AG10803 (cell line): ENCODE results near the gene CCSAP.
"Not testable (repeated sequence)": the region's sequence is repeated elsewhere in the genome, so short reads cannot be mapped to it uniquely, and the experiment has no call there.

Experiments
- DNase-seq: peaks from one replicate; pipeline ENCODE4 v3.0.0; 2010; ENCODE audit warnings: low read depth
- H3K4me3 ChIP-seq: 2 replicates; pipeline ENCODE4 v1.5.1; 2011; ENCODE audit warnings: mild to moderate bottlenecking, low read length, control low read depth
- TF ChIP-seq, protein P1 (sequence below): conservative IDR thresholded peaks from 2 replicates; pipeline ENCODE4 v1.5.1; 2011; ENCODE audit warnings: mild to moderate bottlenecking, low read length, control low read depth, inconsistent platforms

The CCSAP gene

DNA sequence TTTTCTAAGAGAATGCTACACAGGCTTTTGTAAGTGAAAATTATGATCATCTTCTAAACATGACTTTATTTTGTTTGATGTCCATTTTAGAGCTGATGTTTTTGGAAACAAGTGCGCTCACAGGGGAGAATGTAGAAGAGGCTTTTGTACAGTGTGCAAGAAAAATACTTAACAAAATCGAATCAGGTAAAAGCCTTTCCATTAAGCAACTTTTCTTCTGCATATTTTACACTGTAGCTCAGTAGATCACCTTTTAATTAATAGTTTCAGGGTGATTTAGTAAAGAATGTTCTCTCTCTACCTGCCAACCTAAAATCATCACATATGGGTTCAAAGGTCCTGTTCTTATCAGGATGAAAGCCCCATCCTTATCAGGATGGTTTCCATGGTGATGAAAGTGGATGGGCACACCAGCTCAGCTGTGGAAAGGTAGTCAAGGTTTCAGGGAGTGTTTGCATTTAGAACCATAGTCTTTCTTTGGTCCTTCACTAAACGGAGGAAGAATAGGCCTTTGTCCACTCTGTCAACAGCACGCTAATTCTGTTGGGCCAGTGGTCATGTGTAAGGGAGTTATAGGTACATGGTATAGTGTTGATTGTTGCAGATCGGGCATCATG lies 43.9 kb downstream of the CCSAP start:
- H3K4me3 ChIP-seq = no peak overlapping the region
- DNase-seq = no peak
- TF ChIP-seq, protein P1, sequence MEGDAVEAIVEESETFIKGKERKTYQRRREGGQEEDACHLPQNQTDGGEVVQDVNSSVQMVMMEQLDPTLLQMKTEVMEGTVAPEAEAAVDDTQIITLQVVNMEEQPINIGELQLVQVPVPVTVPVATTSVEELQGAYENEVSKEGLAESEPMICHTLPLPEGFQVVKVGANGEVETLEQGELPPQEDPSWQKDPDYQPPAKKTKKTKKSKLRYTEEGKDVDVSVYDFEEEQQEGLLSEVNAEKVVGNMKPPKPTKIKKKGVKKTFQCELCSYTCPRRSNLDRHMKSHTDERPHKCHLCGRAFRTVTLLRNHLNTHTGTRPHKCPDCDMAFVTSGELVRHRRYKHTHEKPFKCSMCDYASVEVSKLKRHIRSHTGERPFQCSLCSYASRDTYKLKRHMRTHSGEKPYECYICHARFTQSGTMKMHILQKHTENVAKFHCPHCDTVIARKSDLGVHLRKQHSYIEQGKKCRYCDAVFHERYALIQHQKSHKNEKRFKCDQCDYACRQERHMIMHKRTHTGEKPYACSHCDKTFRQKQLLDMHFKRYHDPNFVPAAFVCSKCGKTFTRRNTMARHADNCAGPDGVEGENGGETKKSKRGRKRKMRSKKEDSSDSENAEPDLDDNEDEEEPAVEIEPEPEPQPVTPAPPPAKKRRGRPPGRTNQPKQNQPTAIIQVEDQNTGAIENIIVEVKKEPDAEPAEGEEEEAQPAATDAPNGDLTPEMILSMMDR = no peak

DNA sequence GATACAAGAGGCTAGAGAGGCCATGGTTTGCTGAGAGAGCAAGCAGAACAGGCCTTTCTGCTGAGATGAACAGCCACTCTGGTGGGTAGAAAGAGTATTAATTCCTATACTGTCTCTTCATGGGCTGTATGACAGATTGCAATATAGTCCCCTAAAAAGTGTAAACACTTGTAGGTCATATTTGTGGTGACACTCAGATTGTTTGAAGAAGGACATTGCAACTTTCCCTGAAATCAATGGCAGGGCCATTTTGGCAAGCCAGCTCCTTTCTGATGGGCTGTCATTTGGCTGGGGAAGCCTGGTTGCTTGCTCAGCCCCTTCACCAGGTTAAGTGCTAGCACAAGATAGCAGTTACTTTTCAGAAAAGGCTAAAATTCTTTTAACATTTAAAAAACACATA lies 44.4 kb downstream of the CCSAP start:
- H3K4me3 ChIP-seq = no peak overlapping the region
- TF ChIP-seq, protein P1 = no peak
- no peak for DNase-seq

DNA sequence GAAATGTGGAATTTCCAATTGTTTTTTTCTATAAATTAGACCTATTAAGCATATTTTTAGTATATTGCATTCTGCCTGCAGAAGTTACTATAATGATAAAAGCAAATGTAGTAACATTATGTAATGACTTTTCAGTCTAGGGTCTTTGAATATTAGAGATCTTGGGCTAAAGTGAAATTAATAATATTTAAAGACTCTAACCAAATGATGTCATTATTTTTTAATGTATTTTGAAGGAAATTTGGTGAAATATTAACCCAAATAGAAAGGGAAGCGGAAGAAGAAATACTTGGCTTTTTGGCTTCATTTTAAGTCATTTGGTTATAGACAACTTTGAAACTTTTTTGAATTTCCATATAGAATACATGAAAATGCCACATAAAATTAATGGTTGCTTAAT lies 45.1 kb downstream of the CCSAP start:
- TF ChIP-seq, protein P1 = no peak
- no peak overlapping the region for H3K4me3 ChIP-seq
- DNase-seq = no peak

DNA sequence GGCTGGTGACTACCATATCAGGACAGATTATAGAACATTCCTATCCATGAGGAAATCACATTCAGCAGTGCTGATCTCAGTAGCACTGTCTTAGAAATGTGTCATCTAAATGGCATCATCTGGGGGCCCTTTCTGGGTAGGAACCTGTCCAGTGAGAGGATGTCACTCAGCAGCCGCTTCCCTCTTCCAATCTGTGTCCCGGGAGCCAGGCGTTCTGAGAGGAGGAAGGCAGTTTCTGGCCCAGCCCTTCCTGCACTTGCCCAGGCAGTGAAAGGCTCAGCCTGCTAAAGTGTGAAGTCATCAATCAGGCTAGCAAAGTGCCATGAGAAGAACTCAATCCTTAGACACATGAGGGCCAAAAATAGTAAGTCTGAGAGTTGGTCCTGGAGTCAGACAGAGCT lies 46.3 kb downstream of the CCSAP start:
- H3K4me3 ChIP-seq = no peak overlapping the region
- DNase-seq = peak; percentile 89
- TF ChIP-seq, protein P1 = no peak

DNA sequence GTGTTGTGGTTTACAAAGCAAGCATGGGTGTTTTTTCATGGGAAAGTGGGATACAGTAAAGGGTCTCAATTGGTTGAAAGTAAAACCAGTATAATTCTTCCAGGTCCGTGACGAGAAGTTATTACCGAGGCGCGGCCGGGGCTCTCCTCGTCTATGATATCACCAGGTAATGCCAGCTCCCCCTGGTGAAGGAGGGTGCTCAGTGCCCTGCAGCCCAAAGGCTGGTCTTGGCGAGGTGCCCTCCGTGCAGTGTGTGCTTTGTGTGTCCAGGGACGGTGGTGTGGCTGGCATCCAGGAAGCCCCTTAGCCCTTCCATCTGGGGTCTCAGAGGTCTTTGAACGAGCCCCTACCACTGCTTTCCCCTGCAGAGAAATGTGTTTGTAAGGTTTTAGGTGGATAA lies 47.1 kb downstream of the CCSAP start:
- no peak for DNase-seq
- TF ChIP-seq, protein P1 = no peak
- H3K4me3 ChIP-seq = no peak overlapping the region

DNA sequence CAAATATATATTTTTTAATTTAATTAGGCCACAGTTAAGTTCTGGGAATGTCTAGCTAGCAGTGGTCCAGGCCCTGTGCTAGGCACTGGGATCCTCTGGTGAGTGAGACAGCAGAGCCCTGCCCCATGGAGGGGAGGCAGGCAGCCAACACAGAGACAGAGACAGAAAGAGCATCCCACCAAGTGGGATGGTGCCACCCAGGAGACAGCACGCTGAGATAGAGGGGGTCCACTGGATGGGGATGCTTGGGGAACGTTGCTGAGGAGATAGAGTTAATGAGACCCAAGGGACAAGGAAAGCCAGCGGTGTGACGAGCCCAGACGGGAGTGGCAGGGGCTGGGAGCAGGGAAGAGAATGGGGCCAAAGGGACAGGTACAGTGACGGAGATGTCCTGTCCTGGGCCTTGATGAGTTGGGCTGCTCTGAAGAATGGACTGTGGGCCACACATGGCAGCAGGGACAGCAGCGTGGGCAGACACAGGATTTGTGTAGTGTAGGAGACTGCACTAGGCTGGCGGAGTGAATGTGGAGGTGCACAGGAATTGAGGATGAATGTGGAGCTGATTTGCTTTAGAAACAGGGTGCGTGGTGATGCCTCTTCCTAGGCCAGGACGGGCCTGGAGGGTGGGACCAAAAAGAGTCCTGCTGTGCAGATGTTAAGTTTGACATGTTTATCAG lies 49.2 kb downstream of the CCSAP start:
- no peak overlapping the region for H3K4me3 ChIP-seq
- TF ChIP-seq, protein P1 = no peak
- DNase-seq = no peak

DNA sequence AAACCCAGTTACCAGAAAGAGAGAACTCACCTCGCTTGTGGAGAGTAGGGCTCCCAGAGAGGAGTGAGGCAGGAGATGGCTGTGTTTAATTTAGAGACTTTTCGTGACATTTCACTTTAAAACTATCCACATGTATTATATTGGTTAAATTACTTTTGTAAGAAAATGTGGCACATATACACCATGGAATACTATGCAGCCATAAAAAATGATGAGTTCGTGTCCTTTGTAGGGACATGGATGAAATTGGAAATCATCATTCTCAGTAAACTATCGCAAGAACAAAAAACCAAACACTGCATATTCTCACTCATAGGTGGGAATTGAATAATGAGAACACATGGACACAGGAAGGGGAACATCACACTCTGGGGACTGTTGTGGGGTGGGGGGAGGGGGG lies 51.2 kb downstream of the CCSAP start:
- not testable (repeated sequence) for DNase-seq, H3K4me3 ChIP-seq
